Limb (tissue), 2 donors: ENCODE data around the gene SLC11A1.
A peak's percentile ranks its signal among the peaks of the same experiment; 100 is the strongest.

Source experiments
- DNase-seq, 2 donors: peaks; one replicate each; pipeline ENCODE4 v3.0.0-alpha.2; 2016; ENCODE audit errors: extremely low spot score in 2 of 2

Gene SLC11A1

GRCh38 chr2:218393750-218394290 lies 11.7 kb downstream of the SLC11A1 start:
- DNase-seq, result no peak

- peak in 1 of 2 donors; percentile 46 for DNase-seq
These were observed 12.4 kb downstream of the SLC11A1 start for GRCh38 chr2:218394298-218395089.

DNA sequence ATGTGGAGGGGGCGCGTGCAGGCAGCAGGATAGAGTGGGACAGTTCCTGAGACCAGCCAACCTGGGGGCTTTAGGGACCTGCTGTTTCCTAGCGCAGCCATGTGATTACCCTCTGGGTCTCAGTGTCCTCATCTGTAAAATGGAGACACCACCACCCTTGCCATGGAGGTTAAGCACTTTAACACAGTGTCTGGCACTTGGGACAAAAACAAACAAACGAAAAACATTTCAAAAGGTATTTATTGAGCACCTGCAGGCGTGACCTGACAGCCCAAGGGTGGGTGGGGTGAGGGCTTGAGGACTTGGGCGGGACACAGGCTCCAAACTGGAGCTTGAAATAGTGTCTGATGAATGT lies 13.0 kb downstream of the SLC11A1 start:
- no peak for DNase-seq

DNA sequence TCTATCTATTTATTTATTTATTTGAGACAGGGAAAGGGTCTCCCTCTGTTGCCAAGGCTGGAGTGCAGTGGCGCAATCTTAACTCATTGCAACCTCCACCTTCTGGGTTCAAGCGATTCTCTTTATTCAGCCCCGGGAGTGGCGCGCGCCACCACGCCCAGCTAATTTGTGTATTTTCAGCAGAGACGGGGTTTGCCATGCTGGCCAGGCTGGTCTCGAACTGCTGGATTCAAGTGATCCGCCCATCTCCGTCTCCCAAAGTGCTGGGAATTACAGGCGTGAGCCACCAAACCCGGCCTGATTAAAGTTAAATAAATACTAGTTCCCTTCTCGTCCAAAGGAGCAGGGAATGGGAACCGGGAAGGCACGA lies 13.4 kb downstream of the SLC11A1 start:
- DNase-seq, result no peak

- DNase-seq, result peak; percentile 91 to 95
These were observed 14.0 kb downstream of the SLC11A1 start for GRCh38 chr2:218395826-218396687.

DNA sequence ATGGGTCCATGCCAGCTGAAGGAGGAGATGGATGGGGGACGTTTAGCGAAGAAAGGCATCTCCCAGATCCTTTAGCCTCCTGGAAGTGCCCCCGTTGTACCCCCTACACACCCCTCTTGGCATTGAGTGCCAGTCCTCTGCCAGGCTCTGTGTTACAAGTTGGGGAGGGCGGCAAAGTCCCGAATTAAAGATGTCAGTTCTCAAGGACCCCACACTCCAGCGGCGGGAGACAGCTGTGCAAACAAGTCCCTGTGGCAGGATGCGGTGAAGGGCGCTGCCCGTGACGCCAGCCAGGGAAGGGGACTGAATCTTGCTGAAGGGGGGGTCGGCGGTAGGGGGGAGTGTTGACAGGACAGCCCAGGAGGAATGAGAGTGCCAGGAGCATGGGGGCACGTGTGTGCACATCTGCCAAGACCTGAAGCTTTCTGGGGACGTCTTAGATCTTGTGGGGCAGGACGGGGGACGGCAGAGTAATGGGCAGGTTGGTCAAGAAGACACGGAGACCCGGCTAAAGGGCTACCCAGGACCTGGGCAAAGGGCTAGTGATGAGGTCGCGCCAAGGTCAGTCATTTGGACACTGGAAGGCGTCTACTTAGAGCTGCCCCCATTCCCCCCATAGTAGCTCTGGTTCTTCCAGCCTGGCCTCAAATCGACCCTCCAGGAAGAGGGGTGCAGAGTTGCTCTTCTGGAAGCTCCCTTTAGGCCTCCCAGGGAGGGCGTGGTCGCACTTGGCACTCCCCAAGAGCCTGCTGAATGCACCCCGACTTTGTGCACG lies 14.8 kb downstream of the SLC11A1 start:
- peak; percentile 44 to 81 for DNase-seq

DNA sequence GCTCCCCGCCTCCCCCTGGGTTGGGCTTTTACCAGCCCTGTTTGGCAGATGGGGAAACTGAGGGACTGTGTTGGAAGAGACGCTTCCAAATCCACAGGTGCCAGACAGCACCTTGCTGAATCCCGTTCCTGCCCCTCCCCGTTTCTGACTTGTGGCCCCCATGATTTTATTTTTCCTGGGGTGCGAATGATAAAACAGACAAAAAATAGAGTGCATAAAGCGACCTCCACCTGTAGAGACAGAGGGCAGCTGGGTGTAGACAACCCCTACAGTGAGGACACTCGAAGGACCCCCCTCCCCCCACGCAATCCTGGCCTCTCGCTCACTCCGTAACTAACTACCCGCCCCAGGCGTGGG lies 15.4 kb downstream of the SLC11A1 start:
- no peak for DNase-seq

GRCh38 chr2:218397820-218398436 lies 15.9 kb downstream of the SLC11A1 start:
- peak; percentile 33 to 68 for DNase-seq

GRCh38 chr2:218398437-218399390 lies 16.6 kb downstream of the SLC11A1 start:
- peak; percentile 71 to 91 for DNase-seq

DNA sequence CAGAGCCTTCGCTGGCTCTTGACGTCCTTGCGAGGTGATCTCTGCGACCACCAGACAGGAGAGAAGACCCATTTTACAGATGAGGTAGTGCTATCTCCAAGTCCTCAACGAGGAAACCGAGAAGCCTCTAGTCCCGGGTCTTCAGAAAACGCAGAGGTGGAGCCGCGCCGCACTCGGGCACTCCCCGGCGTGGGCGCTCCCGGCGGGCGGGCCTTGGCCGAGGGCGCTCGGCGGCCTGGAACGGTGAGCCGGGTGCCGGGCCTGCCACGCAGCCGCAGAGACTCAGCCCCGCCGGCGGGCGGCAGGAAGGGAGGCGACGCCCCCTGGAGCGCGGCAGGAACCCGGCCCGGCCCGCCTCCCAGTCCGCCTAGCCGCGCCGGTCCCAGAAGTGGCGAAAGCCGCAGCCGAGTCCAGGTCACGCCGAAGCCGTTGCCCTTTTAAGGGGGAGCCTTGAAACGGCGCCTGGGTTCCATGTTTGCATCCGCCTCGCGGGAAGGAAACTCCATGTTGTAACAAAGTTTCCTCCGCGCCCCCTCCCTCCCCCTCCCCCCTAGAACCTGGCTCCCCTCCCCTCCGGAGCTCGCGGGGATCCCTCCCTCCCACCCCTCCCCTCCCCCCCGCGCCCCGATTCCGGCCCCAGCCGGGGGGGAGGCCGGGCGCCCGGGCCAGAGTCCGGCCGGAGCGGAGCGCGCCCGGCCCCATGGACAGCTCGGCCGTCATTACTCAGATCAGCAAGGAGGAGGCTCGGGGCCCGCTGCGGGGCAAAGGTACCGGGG lies 17.5 kb downstream of the SLC11A1 start, which contains the start of gene CTDSP1:
Gene CTDSP1, plus strand, starts transcription at position 478 of the 776 bp plus-strand sequence. Its CDS starts 223 bp downstream, at position 701.
- peak; percentile 96 to 97 for DNase-seq

- DNase-seq, result peak; percentile 27 to 73
These were observed 18.3 kb downstream of the SLC11A1 start for GRCh38 chr2:218400167-218400929.

DNA sequence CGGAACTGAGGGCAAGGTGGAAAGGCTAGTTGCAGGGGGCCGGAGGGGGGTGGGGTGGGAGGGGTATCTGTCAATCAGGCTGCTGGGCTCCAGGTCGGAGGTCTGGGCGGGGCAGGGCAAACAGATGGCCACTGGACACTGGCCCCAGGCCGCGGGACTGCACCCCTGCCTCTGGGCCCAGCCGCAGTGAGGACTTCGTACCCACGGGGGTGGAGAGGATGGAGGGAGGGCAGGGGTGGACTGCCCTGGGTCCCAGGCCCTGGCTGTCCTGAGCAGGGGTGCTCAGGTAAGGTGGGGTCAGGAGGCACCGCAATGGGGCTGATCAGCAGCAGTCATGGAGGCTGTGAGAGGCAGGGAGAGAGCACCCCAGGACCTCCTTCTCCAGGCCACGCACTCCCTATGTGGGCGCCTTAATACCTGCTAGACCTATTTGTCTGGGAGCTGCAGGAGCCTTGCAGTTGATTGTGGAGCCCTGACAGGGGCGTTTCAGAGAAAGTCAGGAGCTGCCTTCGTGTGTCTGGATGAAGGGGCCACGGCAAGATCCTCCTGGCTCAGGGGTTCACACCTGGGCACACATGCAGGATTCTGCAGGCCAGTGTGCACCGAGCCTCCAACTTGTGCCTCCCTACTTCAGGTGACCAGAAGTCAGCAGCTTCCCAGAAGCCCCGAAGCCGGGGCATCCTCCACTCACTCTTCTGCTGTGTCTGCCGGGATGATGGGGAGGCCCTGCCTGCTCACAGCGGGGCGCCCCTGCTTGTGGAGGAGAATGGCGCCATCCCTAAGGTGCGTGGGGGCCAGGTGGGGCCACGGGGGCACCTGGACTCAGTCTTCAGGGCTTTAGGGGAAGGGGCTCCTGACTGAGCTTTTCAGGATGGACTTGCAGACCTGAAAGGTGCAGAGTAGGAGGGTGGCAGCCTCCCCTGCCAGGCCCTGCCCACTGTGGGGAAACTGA lies 19.1 kb downstream of the SLC11A1 start:
- DNase-seq, result no peak

DNA sequence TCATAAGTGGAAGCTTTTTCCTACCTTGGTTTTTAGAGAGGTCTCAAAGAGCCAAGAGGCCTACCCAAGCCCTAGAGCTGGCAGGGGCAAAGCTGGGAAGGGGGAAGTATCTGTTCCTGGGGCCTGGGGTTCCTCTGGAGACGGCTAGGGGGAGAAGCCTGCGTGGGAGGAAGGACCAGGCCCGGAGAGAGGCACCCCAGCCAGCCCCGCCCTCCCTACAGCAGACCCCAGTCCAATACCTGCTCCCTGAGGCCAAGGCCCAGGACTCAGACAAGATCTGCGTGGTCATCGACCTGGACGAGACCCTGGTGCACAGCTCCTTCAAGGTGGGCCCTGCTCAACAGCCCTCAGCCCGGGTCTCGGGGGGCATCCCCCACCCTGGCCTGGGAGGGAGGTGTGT lies 19.8 kb downstream of the SLC11A1 start:
- no peak for DNase-seq

GRCh38 chr2:218402491-218402901 lies 20.4 kb downstream of the SLC11A1 start:
- no peak for DNase-seq

GRCh38 chr2:218402911-218403411 lies 20.9 kb downstream of the SLC11A1 start:
- DNase-seq, result no peak

- DNase-seq, result no peak
These were observed 21.7 kb downstream of the SLC11A1 start for GRCh38 chr2:218403810-218404209.
